Activated T-cell treated with anti-CD3 and anti-CD28 coated beads for 24 hours (primary cell): Measurements from ENCODE around the gene PTPN20.

ENCODE experiments used
- DNase-seq: peaks from one replicate; pipeline ENCODE4 v3.0.0-alpha.2; 2020; ENCODE audit warnings: low read depth

The PTPN20 gene

GRCh38 chr10:47048526-47048905 is 137.3 kb downstream of the PTPN20 start:
- DNase-seq, result no peak

GRCh38 chr10:47049056-47049851 is 138.0 kb downstream of the PTPN20 start:
- no peak for DNase-seq

GRCh38 chr10:47049906-47050305 is 138.7 kb downstream of the PTPN20 start:
- no peak for DNase-seq

GRCh38 chr10:47050618-47051455 is 139.6 kb downstream of the PTPN20 start:
- no peak for DNase-seq

- DNase-seq, result no peak
Measured at GRCh38 chr10:47051741-47052238, 140.6 kb downstream of the PTPN20 start.
